ENCODE data around the gene NELFE.
"Not testable (repeated sequence)": the region's sequence is repeated elsewhere in the genome, so short reads cannot be mapped to it uniquely, and the experiment has no call there.

The NELFE gene

GRCh38 chr6:31911826-31912585 lies 46.8 kb downstream of the NELFE start:
- no peak for DNase-seq

DNA sequence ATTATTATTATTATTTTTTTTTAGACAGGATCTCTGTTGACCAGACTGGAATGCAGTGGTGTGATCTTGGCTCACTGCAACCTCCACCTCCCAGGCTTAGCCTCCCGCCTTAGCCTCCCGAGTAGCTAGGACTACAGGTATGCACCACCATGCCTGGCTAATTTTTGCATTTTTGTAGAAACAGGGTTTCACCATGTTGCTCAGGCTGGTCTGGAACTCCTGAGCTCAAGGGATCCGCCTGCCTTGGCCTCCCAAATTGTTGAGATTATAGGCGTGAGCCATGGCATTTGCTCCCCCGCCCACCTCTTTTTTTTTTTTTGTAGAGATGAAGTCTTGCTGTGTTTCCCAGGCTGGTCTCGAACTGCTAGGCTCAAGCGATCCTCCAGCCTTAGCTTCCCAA lies 49.5 kb downstream of the NELFE start:
- DNase-seq, result not testable (repeated sequence)

DNA sequence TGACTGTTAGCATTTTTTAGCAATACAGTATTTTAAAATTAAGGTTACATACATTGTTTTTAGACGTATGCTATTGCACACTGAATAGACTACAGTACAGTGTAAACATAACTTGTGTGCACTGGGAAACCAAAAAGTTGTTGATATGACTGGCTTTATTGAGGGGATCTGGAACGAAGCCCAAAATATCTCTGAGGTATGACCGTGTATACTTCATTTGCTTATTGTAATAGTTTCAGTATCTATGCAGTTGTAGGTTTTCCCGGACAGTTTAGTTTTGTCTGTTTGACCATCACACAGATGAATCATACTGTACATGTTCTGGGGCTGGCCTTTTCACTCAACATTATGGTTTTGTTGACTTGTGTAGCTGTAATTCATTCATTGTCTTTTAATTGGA lies 50.0 kb downstream of the NELFE start:
- no peak for DNase-seq

GRCh38 chr6:31908255-31908654 lies 50.5 kb downstream of the NELFE start:
- not testable (repeated sequence) for DNase-seq

- DNase-seq, result no peak
Observed at GRCh38 chr6:31907158-31907813, 51.5 kb downstream of the NELFE start.

DNA sequence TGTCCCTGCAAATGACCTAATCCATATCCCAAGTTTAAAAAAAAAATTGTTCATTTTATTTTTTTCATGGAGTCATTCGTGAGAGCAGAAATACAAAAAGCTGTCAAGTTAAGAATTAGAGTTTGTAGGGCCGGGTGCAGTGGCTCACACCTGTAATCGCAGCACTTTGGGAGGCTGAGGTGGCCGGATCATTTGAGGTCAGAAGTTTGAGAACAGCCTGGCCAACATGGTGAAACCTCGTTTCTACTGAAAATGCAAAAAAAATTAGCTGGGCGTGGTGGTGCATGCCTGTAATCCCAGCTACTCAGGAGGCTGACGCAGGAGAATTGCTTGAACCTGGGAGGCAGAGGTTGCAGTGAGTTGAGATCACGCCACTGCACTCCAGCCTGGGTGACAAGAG lies 52.0 kb downstream of the NELFE start:
- DNase-seq, result not testable (repeated sequence)

GRCh38 chr6:31906122-31906521 lies 52.6 kb downstream of the NELFE start:
- DNase-seq, result no peak

GRCh38 chr6:31905041-31905440 lies 53.7 kb downstream of the NELFE start:
- DNase-seq, result no peak

DNA sequence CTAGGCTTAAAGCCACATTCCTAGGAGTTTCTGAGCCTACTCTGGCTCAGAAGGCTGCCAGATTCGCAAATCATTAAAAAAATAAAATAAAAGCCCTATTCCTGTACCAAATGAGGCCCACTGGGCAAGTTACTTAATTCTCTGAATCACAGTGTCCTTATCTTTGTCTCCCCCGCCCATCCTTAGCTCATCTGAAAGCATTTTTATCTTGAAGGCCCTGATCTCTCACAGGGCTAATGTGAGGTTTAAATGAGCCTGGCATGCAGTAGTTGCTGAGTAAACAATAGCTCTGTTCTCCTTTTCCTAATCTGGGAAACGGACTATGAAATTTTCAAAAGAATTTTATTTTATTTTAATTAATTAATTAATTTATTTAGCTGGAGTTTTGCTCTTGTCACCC lies 54.8 kb downstream of the NELFE start:
- no peak for DNase-seq

All from stimulated activated naive CD4-positive, alpha-beta T cell (primary cell).